HepG2 (cell line): ENCODE data around the gene IRAK4. TPM values are rescaled to one million over a fixed set of nuclear protein-coding genes. Genes with fewer than 3 reads are reported as not detected.

Source experiments
- CREB3 ChIP-seq: sonication (generic); formaldehyde crosslinking; IDR thresholded peaks from 2 replicates; pipeline ENCODE4 v1.5.0; 2020; ENCODE audit warnings: missing genetic modification reagents
- FLYWCH1 ChIP-seq: sonication (generic); formaldehyde crosslinking; IDR thresholded peaks from 2 replicates; pipeline ENCODE4 v1.8.1; 2023; ENCODE audit warnings: mild to moderate bottlenecking, missing genetic modification reagents
- HOXD1 ChIP-seq: sonication (generic); formaldehyde crosslinking; IDR thresholded peaks from 2 replicates; pipeline ENCODE4 v1.5.0; 2020; ENCODE audit warnings: missing genetic modification reagents
- IKZF4 ChIP-seq: sonication (generic); formaldehyde crosslinking; IDR thresholded peaks from 2 replicates; pipeline ENCODE4 v1.5.1; 2020; ENCODE audit warnings: borderline replicate concordance, mild to moderate bottlenecking, low read depth, missing genetic modification reagents; ENCODE audit errors: not compliant biosample characterization
- IRF1 ChIP-seq: sonication (generic); formaldehyde crosslinking; IDR thresholded peaks from 2 replicates; pipeline ENCODE4 v1.4.0; 2020; ENCODE audit warnings: low read depth, mild to moderate bottlenecking, missing genetic modification reagents
- KLF15 ChIP-seq: sonication (generic); formaldehyde crosslinking; IDR thresholded peaks from 2 replicates; pipeline ENCODE4 v1.8.1; 2023; ENCODE audit warnings: borderline replicate concordance, mild to moderate bottlenecking, inconsistent platforms, missing genetic modification reagents, mixed read lengths
- KMT2A ChIP-seq: sonication (generic); formaldehyde crosslinking; IDR thresholded peaks from 2 replicates; pipeline ENCODE4 v1.4.0; 2020; ENCODE audit warnings: missing genetic modification reagents
- LBX2 ChIP-seq: sonication (generic); formaldehyde crosslinking; IDR thresholded peaks from 2 replicates; pipeline ENCODE4 v1.5.0; 2020; ENCODE audit warnings: missing genetic modification reagents, mild to moderate bottlenecking, borderline replicate concordance
- LCORL ChIP-seq, 2 experiments: fragments of 450-650 bp in 1 of 2; sonication (generic) in 1 of 2; formaldehyde crosslinking in 1 of 2; IDR thresholded peaks; 2 replicates each; pipeline versions ENCODE4 v1.5.0 to v1.6.1; 2017 to 2020; ENCODE audit warnings: antibody characterized with exemption in 1 of 2, missing genetic modification reagents in 1 of 2
- MED13 ChIP-seq: sonication (generic); formaldehyde crosslinking; IDR thresholded peaks from 2 replicates; pipeline ENCODE4 v1.5.0; 2020; ENCODE audit warnings: missing genetic modification reagents
- PAX8 ChIP-seq: sonication (generic); formaldehyde crosslinking; IDR thresholded peaks from 2 replicates; pipeline ENCODE4 v1.8.0; 2022; ENCODE audit warnings: mild to moderate bottlenecking, missing genetic modification reagents, borderline replicate concordance
- PHF8 ChIP-seq: sonication (generic); formaldehyde crosslinking; IDR thresholded peaks from 2 replicates; pipeline ENCODE4 v1.5.0; 2020; ENCODE audit warnings: missing genetic modification reagents
- SAFB2 ChIP-seq: sonication (generic); formaldehyde crosslinking; IDR thresholded peaks from 2 replicates; pipeline ENCODE4 v1.5.1; 2020; ENCODE audit warnings: missing genetic modification reagents, low read depth, mild to moderate bottlenecking, borderline replicate concordance
- SALL2 ChIP-seq: sonication (generic); formaldehyde crosslinking; IDR thresholded peaks from 2 replicates; pipeline ENCODE4 v1.8.1; 2023; ENCODE audit warnings: mild to moderate bottlenecking, missing genetic modification reagents, inconsistent platforms
- SKI ChIP-seq: fragments of 450-650 bp; IDR thresholded peaks from one replicate; pipeline ENCODE4 v1.6.1; 2018; ENCODE audit warnings: mild to moderate bottlenecking; ENCODE audit not compliant: partially characterized antibody
- SMAD9 ChIP-seq: sonication (generic); formaldehyde crosslinking; IDR thresholded peaks from 2 replicates; pipeline ENCODE4 v1.5.1; 2020; ENCODE audit warnings: mild to moderate bottlenecking, missing genetic modification reagents
- TAF1 ChIP-seq: sonication (generic); formaldehyde crosslinking; IDR thresholded peaks from 2 replicates; pipeline ENCODE4 v1.4.0; 2020; ENCODE audit warnings: missing genetic modification reagents
- TEAD2 ChIP-seq: sonication (generic); formaldehyde crosslinking; IDR thresholded peaks from 2 replicates; pipeline ENCODE4 v1.9.0; 2021; ENCODE audit warnings: missing genetic modification reagents
- THAP8 ChIP-seq: sonication (generic); formaldehyde crosslinking; IDR thresholded peaks from 2 replicates; pipeline ENCODE4 v1.5.1; 2020; ENCODE audit warnings: missing genetic modification reagents, mild to moderate bottlenecking, borderline replicate concordance
- YY1 ChIP-seq: IDR thresholded peaks from 2 replicates; pipeline ENCODE4 v1.6.1; 2011; ENCODE audit warnings: low read length, low read depth, moderate library complexity, mild to moderate bottlenecking; ENCODE audit not compliant: insufficient read depth, insufficient replicate concordance
- ZNF124 ChIP-seq: sonication (generic); formaldehyde crosslinking; IDR thresholded peaks from 2 replicates; pipeline ENCODE4 v1.4.0; 2020; ENCODE audit warnings: missing genetic modification reagents
- ZNF382 ChIP-seq: sonication (generic); formaldehyde crosslinking; IDR thresholded peaks from 2 replicates; pipeline ENCODE4 v1.5.0; 2020; ENCODE audit warnings: missing genetic modification reagents, mild to moderate bottlenecking, borderline replicate concordance
- ZNF547 ChIP-seq: sonication (generic); formaldehyde crosslinking; IDR thresholded peaks from 2 replicates; pipeline ENCODE4 v1.5.1; 2020; ENCODE audit warnings: mild to moderate bottlenecking, missing genetic modification reagents
- ZNF672 ChIP-seq: sonication (generic); formaldehyde crosslinking; IDR thresholded peaks from 2 replicates; pipeline ENCODE4 v1.8.1; 2022; ENCODE audit warnings: missing genetic modification reagents
- ZNF775 ChIP-seq: sonication (generic); formaldehyde crosslinking; IDR thresholded peaks from 2 replicates; pipeline ENCODE4 v1.4.0; 2020; ENCODE audit warnings: missing genetic modification reagents, mild to moderate bottlenecking, moderate library complexity, borderline replicate concordance
- ZNF788 ChIP-seq: sonication (generic); formaldehyde crosslinking; IDR thresholded peaks from 2 replicates; pipeline ENCODE4 v1.5.0; 2020; ENCODE audit warnings: mild to moderate bottlenecking, missing genetic modification reagents, borderline replicate concordance
- ZNF816 ChIP-seq: sonication (generic); formaldehyde crosslinking; IDR thresholded peaks from 2 replicates; pipeline ENCODE4 v1.8.0; 2022; ENCODE audit warnings: missing genetic modification reagents, mild to moderate bottlenecking, borderline replicate concordance
- polyA plus RNA-seq, 8 experiments: library from polyadenylated mRNA; depleted of rRNA in 3 of 8; stranded (reverse) in 7 of 8; unstranded in 1 of 8; fragments of >200 nt; fragmentation: Illumina TruSeq in 4 of 8; extraction: Trizol in 4 of 8; gene quantifications; 2 replicates each; pipeline versions ENCODE4 v1.2.1 to v1.2.3, GENCODE V29; 2011 to 2016; ENCODE audit warnings: low read depth in 4 of 8, missing spikeins in 1 of 8, mixed read lengths in 1 of 8; ENCODE audit not compliant: insufficient read depth in 1 of 8
- total RNA-seq, 5 experiments: library from RNA; depleted of rRNA; stranded (reverse); fragments of >200 nt; fragmentation: Illumina TruSeq; extraction: Trizol; gene quantifications; 2 replicates each; pipeline ENCODE4 v1.2.3, GENCODE V29; 2016; ENCODE audit warnings: low read depth in 1 of 5

IRAK4 gene
- total and polyA plus RNA-seq, 2 of the 13 experiments (the other 11 are each of a cell fraction or from before 2014, with no cell fraction given) = 6.6 to 7.1 TPM

GRCh38 chr12:43835656-43836474 lies 77.1 kb downstream of the IRAK4 start, which contains the start of gene TMEM117 (continued):
- TF ChIP-seq SALL2 (CRISPR knock-in tag) = peak; percentile 40; the same call in 1 of the 2 replicates
- TF ChIP-seq ZNF672 (CRISPR knock-in tag) = peak; percentile 67; the same call in 1 of the 2 replicates
- TF ChIP-seq THAP8 (CRISPR knock-in tag) = 0 out of 2 replicates have a peak, but pooled peaks have one; percentile 23
- TF ChIP-seq ZNF547 (CRISPR knock-in tag) = peak; percentile 37; the same call in 1 of the 2 replicates
- peak; percentile 70; the same call in 1 of the 2 replicates for TF ChIP-seq LBX2 (CRISPR knock-in tag)
- TF ChIP-seq PAX8 (CRISPR knock-in tag) = peak; percentile 88; the same call in 1 of the 2 replicates
- 0 out of 2 replicates have a peak, but pooled peaks have one; percentile 71 for TF ChIP-seq TEAD2 (CRISPR knock-in tag)
- TF ChIP-seq IRF1 (CRISPR knock-in tag) = 0 out of 2 replicates have a peak, but pooled peaks have one; percentile 23
- TF ChIP-seq ZNF775 (CRISPR knock-in tag) = no peak
- TF ChIP-seq SKI = peak; percentile 42
- peak; percentile 24 for TF ChIP-seq YY1
- TF ChIP-seq KLF15 = no peak; the same call in 1 of the 2 replicates
- peak; percentile 79; the same call in 1 of the 2 replicates for TF ChIP-seq KMT2A
- TF ChIP-seq ZNF382 (CRISPR knock-in tag) = no peak
- TF ChIP-seq ZNF124 = no peak
- peak; percentile 35 for TF ChIP-seq TAF1 (CRISPR knock-in tag)
- peak; percentile 35; the same call in 1 of the 2 replicates for TF ChIP-seq SAFB2 (CRISPR knock-in tag)
- TF ChIP-seq HOXD1 (CRISPR knock-in tag) = no peak
- no peak for TF ChIP-seq FLYWCH1 (CRISPR knock-in tag)
- 0 out of 2 replicates have a peak, but pooled peaks have one; percentile 28 for TF ChIP-seq MED13 (CRISPR knock-in tag)
- TF ChIP-seq IKZF4 = no peak
- TF ChIP-seq SMAD9 (CRISPR knock-in tag) = no peak
- TF ChIP-seq CREB3 (CRISPR knock-in tag) = no peak
- TF ChIP-seq PHF8 (CRISPR knock-in tag) = peak; percentile 76
- peak; percentile 27; the same call in 1 of the 2 replicates for TF ChIP-seq ZNF788 (CRISPR knock-in tag)
- TF ChIP-seq ZNF816 = 0 out of 2 replicates have a peak, but pooled peaks have one; percentile 38
- TF ChIP-seq LCORL (IDR thresholded peaks at IDR 0.05) = no peak
- TF ChIP-seq LCORL (CRISPR knock-in tag; IDR thresholded peaks at IDR 0.05) = 0 out of 2 replicates have a peak, but pooled peaks have one; percentile 17
